ENCODE measurements around the gene HS3ST4. TPM values are rescaled to one million over a fixed set of nuclear protein-coding genes. Genes with fewer than 3 reads are reported as not detected.

HS3ST4 gene
- total and polyA plus RNA-seq, 2 of the 8 experiments (the other 6 are each of a cell fraction or from before 2014, with no cell fraction given): 1.9 to 3.3 TPM

DNA sequence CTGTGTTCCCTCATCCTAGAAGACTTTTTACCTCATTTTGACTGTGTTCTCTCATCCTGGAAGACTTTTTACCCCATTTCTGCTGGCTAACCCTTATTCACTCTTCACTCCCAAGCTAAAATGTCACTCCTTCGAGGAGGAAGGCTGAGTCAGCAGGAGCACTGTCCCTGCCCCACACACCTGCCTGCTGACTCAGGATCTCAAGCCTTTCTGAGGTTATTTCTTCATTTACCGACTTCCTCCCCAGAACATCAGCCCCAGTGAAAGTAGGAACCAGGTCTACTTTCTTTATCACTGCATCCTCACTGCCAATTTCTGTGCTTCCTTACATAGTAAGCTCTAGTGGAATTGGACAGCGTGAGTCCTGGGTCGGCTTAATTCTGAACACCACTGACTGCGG lies 220.6 kb downstream of the HS3ST4 start:
- Histone ChIP-seq H4K5ac (ENCODE audit: insufficient read length, low read depth, low read length) (no peak overlapping the region), H2BK120ac (replicated peaks; ENCODE audit: low read depth, low read length) (no peak overlapping the region), H3K23ac (ENCODE audit: insufficient read length) (no peak overlapping the region), H3K14ac (ENCODE audit: insufficient read length) (no peak overlapping the region), H4K91ac (replicated peaks; ENCODE audit: insufficient read length, low read length) (no peak overlapping the region), H3K9me3 (ENCODE audit: insufficient read depth in 2 of 2, low read depth in 1 of 2, low read length in 1 of 2) (no peaks in the 10 kb centered on the region), H3K23me2 (ENCODE audit: low read depth, low read length) (peaks cover 11% of the 10 kb centered on the region; the same call in 1 of the 2 replicates), H2BK12ac (ENCODE audit: low read depth, low read length) (no peak overlapping the region), H3K4me1 (replicated peaks in 1 of 4; ENCODE audit: control insufficient read depth in 3 of 4, insufficient read depth in 4 of 4, low read length in 3 of 4) (peaks cover 0 to 6% (median 2%) of the 10 kb centered on the region in 4 experiments; a peak in 2 of 7 replicates), H2AFZ (ENCODE audit: low read length) (no peak overlapping the region), H3K4me3 (ENCODE audit: extremely low read depth in 1 of 4, insufficient read depth in 2 of 4, low read depth in 3 of 4, low read length in 4 of 4) (no peak overlapping the region), H3K18ac (ENCODE audit: extremely low read depth, low read length) (no peak overlapping the region), H3K4ac (replicated peaks; ENCODE audit: insufficient read length, low read depth, low read length) (no peak overlapping the region), H3K9ac (replicated peaks in 1 of 4; ENCODE audit: extremely low read depth in 1 of 4, low read depth in 3 of 4, low read length in 3 of 4) (no peak overlapping the region), H3K27ac (ENCODE audit: low read depth, low read length) (no peak overlapping the region), H3K56ac (replicated peaks; ENCODE audit: insufficient read length, low read depth, low read length) (no peak overlapping the region), H2BK15ac (ENCODE audit: low read length) (no peak overlapping the region), H4K20me1 (replicated peaks in 1 of 2; ENCODE audit: control insufficient read depth in 1 of 2, insufficient read depth in 2 of 2, low read length in 2 of 2) (peaks cover 0 to 7% of the 10 kb centered on the region in 2 experiments), H3K36me3 (ENCODE audit: control insufficient read depth in 2 of 4, insufficient read depth in 4 of 4, low read length in 3 of 4) (no peaks in the 10 kb centered on the region), H2BK20ac (ENCODE audit: low read length) (no peak overlapping the region), H3K79me1 (ENCODE audit: low read depth, low read length) (peaks cover 2% of the 10 kb centered on the region; the same call in 1 of the 2 replicates), H2AK5ac (ENCODE audit: low read depth, low read length) (peak overlapping the region; percentile 33; the same call in 1 of the 2 replicates), H3K27me3 (replicated peaks in 1 of 4; ENCODE audit: control insufficient read depth in 3 of 4, extremely low read depth in 1 of 4, insufficient read depth in 3 of 4, low read length in 3 of 4) (no peaks in the 10 kb centered on the region), H4K8ac (ENCODE audit: extremely low read depth, insufficient read depth, low read length) (no peak overlapping the region), H3K4me2 (ENCODE audit: insufficient read depth in 1 of 2, low read depth in 2 of 2, low read length in 2 of 2) (no peak overlapping the region), H2BK5ac (ENCODE audit: low read depth, low read length) (no peak overlapping the region), H3K79me2 (ENCODE audit: control insufficient read depth in 1 of 2, insufficient read depth in 2 of 2, low read length in 2 of 2) (no peaks in the 10 kb centered on the region)
- 84% methylated on average over 5 of the region's 5 CpGs; no CpG with 5 or more reads in 1 of the 2 experiments for WGBS, 2 experiments (ENCODE audit: extremely low coverage in 1 of 2, insufficient coverage in 1 of 2, insufficient read length in 1 of 2, insufficient replicate concordance in 2 of 2, low coverage in 1 of 2, low lambda C conversion rate in 2 of 2, missing lambda C conversion rate in 1 of 2)
- CTCF ChIA-PET (ENCODE audit: partially characterized antibody): no interaction called here
- POLR2A ChIA-PET (ENCODE audit: partially characterized antibody): interaction anchor here (1.4 to 1.5 kb wide), 2 partner anchors 13 to 57 kb away, joined by 3 to 4 read pairs; no protein-coding TSS in a partner anchor
- TF ChIP-seq MAFK (IDR thresholded peaks at IDR 0.05; ENCODE audit: low read depth, low read length) (peak; percentile 81), GTF2F1 (IDR thresholded peaks at IDR 0.05; ENCODE audit: borderline replicate concordance, low read depth, low read length) (no peak), BACH1 (IDR thresholded peaks at IDR 0.05; ENCODE audit: low read length) (peak; percentile 92), HDAC2 (IDR thresholded peaks at IDR 0.05; ENCODE audit: borderline replicate concordance in 1 of 2, low read depth in 2 of 2, low read length in 2 of 2) (no peak)
- peak; percentile 57 for FAIRE-seq
- no peak for DNase-seq (ENCODE audit: low read depth in 1 of 2, low spot score in 2 of 2)
